H1 (cell line): ENCODE measurements around the gene TIA1. TPM values are rescaled to one million over a fixed set of nuclear protein-coding genes. Genes with fewer than 3 reads are reported as not detected.
A peak's percentile ranks its signal among the peaks of the same experiment; 100 is the strongest.

ENCODE experiments used
- CTCF ChIA-PET: fragments of 300-600 bp; sonication (Branson Sonifier 250); formaldehyde crosslinking; loops from one replicate; lab custom pipeline; 2021; ENCODE audit not compliant: partially characterized antibody; lab: Charles Lee
- POLR2A ChIA-PET: fragments of 300-600 bp; sonication (Branson Sonifier 250); formaldehyde crosslinking; loops from one replicate; lab custom pipeline; 2021; ENCODE audit warnings: inconsistent platforms; ENCODE audit not compliant: partially characterized antibody; lab: Charles Lee
- DNase-seq, 2 experiments: peaks; one replicate each; pipeline versions ENCODE4 v3.0.0 to v3.0.0-alpha.2; 2010 to 2022; ENCODE audit warnings: low spot score in 2 of 2, low read depth in 1 of 2, mixed read lengths in 1 of 2
- FAIRE-seq: peaks from 2 replicates; lab custom pipeline; 2011; peaks lifted over from hg19 to GRCh38; lab: Jason Lieb, UNC
- H2AFZ ChIP-seq: 2 replicates; pipeline ENCODE4 v1.8.1; 2012; ENCODE audit warnings: low read length, inconsistent platforms
- H2AK5ac ChIP-seq: 2 replicates; pipeline ENCODE4 v1.6.1; 2013; ENCODE audit warnings: low read depth, low read length
- H2BK120ac ChIP-seq: replicated peaks from 2 replicates; pipeline ENCODE3; 2013; ENCODE audit warnings: low read depth, low read length, inconsistent platforms
- H2BK12ac ChIP-seq: 2 replicates; pipeline ENCODE4 v1.6.1; 2013; ENCODE audit warnings: low read depth, low read length
- H2BK15ac ChIP-seq: 2 replicates; pipeline ENCODE4 v1.6.1; 2013; ENCODE audit warnings: low read length
- H2BK20ac ChIP-seq: 2 replicates; pipeline ENCODE4 v1.6.1; 2013; ENCODE audit warnings: low read length
- H2BK5ac ChIP-seq: 2 replicates; pipeline ENCODE4 v1.6.1; 2013; ENCODE audit warnings: low read depth, low read length
- H3K14ac ChIP-seq: 2 replicates; pipeline ENCODE4 v1.6.1; 2013; ENCODE audit warnings: inconsistent platforms; ENCODE audit not compliant: insufficient read length
- H3K18ac ChIP-seq: 2 replicates; pipeline ENCODE4 v1.6.1; 2013; ENCODE audit warnings: low read length; ENCODE audit errors: extremely low read depth
- H3K23ac ChIP-seq: 2 replicates; pipeline ENCODE4 v1.6.1; 2013; ENCODE audit warnings: inconsistent platforms; ENCODE audit not compliant: insufficient read length
- H3K23me2 ChIP-seq: 2 replicates; pipeline ENCODE4 v1.6.1; 2013; ENCODE audit warnings: low read depth, low read length
- H3K27ac ChIP-seq: 2 replicates; pipeline ENCODE4 v1.6.1; 2011; ENCODE audit warnings: low read depth, low read length, inconsistent platforms
- H3K27me3 ChIP-seq, 4 experiments: replicated peaks in 1 of 4; 1 replicate in 1 of 4; 2 replicates in 3 of 4; pipeline versions ENCODE4 v1.6.1 to v1.8.1; 2011 to 2013; ENCODE audit warnings: low read length in 3 of 4, mild to moderate bottlenecking in 3 of 4, inconsistent platforms in 2 of 4, mixed read lengths in 2 of 4, moderate library complexity in 1 of 4; ENCODE audit not compliant: control insufficient read depth in 3 of 4, insufficient read depth in 3 of 4; ENCODE audit errors: extremely low read depth in 1 of 4
- H3K36me3 ChIP-seq, 4 experiments: 2 replicates each; pipeline versions ENCODE4 v1.6.1 to v1.8.1; 2011 to 2013; ENCODE audit warnings: mild to moderate bottlenecking in 4 of 4, low read length in 3 of 4, moderate library complexity in 2 of 4, control low read depth in 1 of 4, inconsistent platforms in 1 of 4; ENCODE audit not compliant: insufficient read depth in 4 of 4, control insufficient read depth in 2 of 4
- H3K4ac ChIP-seq: replicated peaks from 2 replicates; pipeline ENCODE3; 2013; ENCODE audit warnings: low read length, low read depth, mixed read lengths, inconsistent platforms; ENCODE audit not compliant: insufficient read length
- H3K4me1 ChIP-seq, 4 experiments: replicated peaks in 1 of 4; 1 replicate in 1 of 4; 2 replicates in 3 of 4; pipeline versions ENCODE4 v1.6.1 to v1.8.1; 2011 to 2013; ENCODE audit warnings: low read length in 3 of 4, inconsistent platforms in 2 of 4, mixed read lengths in 1 of 4; ENCODE audit not compliant: insufficient read depth in 4 of 4, control insufficient read depth in 3 of 4
- H3K4me2 ChIP-seq, 2 experiments: 2 replicates each; pipeline versions ENCODE4 v1.6.1 to v1.8.1; 2011 to 2013; ENCODE audit warnings: low read depth in 2 of 2, low read length in 2 of 2, control low read depth in 1 of 2, inconsistent platforms in 1 of 2, mild to moderate bottlenecking in 1 of 2; ENCODE audit not compliant: insufficient read depth in 1 of 2
- H3K4me3 ChIP-seq, 4 experiments: fragments of 200-600, 300-600 bp in 1 of 4; sonication (generic), shearing (Covaris generic), sonication (Bioruptor Twin) in 1 of 4; 2 replicates each; pipeline versions ENCODE4 v1.5.1 to v1.8.1; 2011 to 2016; ENCODE audit warnings: low read length in 4 of 4, low read depth in 3 of 4, control low read depth in 2 of 4, inconsistent platforms in 2 of 4, mild to moderate bottlenecking in 2 of 4, mixed read lengths in 1 of 4, moderate library complexity in 1 of 4; ENCODE audit not compliant: insufficient read depth in 2 of 4; ENCODE audit errors: extremely low read depth in 1 of 4
- H3K56ac ChIP-seq: replicated peaks from 2 replicates; pipeline ENCODE3; 2013; ENCODE audit warnings: low read depth, mild to moderate bottlenecking, mixed read lengths, low read length, inconsistent platforms; ENCODE audit not compliant: insufficient read length
- H3K79me1 ChIP-seq: 2 replicates; pipeline ENCODE4 v1.6.1; 2013; ENCODE audit warnings: low read depth, low read length, control low read depth
- H3K79me2 ChIP-seq, 2 experiments: 2 replicates each; pipeline versions ENCODE4 v1.6.1 to v1.8.1; 2012 to 2013; ENCODE audit warnings: low read length in 2 of 2, mild to moderate bottlenecking in 2 of 2, inconsistent platforms in 1 of 2; ENCODE audit not compliant: insufficient read depth in 2 of 2, control insufficient read depth in 1 of 2
- H3K9ac ChIP-seq, 4 experiments: replicated peaks in 1 of 4; 1 replicate in 1 of 4; 2 replicates in 3 of 4; pipeline versions ENCODE4 v1.6.1 to v1.8.1; 2011 to 2013; ENCODE audit warnings: low read depth in 3 of 4, low read length in 3 of 4, control low read depth in 2 of 4, mild to moderate bottlenecking in 2 of 4, moderate library complexity in 2 of 4, inconsistent platforms in 1 of 4; ENCODE audit errors: extremely low read depth in 1 of 4
- H3K9me3 ChIP-seq, 2 experiments: 2 replicates each; pipeline versions ENCODE4 v1.6.1 to v1.8.1; 2012 to 2013; ENCODE audit warnings: mild to moderate bottlenecking in 2 of 2, moderate library complexity in 2 of 2, control low read depth in 1 of 2, inconsistent platforms in 1 of 2, low read depth in 1 of 2, low read length in 1 of 2, mixed read lengths in 1 of 2; ENCODE audit not compliant: insufficient read depth in 2 of 2
- H4K20me1 ChIP-seq, 2 experiments: replicated peaks in 1 of 2; 2 replicates each; pipeline versions ENCODE3 to v1.8.1; 2011 to 2013; ENCODE audit warnings: inconsistent platforms in 2 of 2, low read length in 2 of 2, mild to moderate bottlenecking in 1 of 2; ENCODE audit not compliant: insufficient read depth in 2 of 2, control insufficient read depth in 1 of 2
- H4K5ac ChIP-seq: 2 replicates; pipeline ENCODE4 v1.6.1; 2013; ENCODE audit warnings: low read length, low read depth, mixed read lengths, inconsistent platforms; ENCODE audit not compliant: insufficient read length
- H4K8ac ChIP-seq: 2 replicates; pipeline ENCODE4 v1.8.0; 2013; ENCODE audit warnings: mild to moderate bottlenecking, moderate library complexity, low read length, inconsistent platforms; ENCODE audit not compliant: insufficient read depth; ENCODE audit errors: extremely low read depth
- H4K91ac ChIP-seq: replicated peaks from 2 replicates; pipeline ENCODE3; 2013; ENCODE audit warnings: low read length, mixed read lengths, inconsistent platforms; ENCODE audit not compliant: insufficient read length
- CHD2 ChIP-seq: IDR thresholded peaks from 2 replicates; pipeline ENCODE4 v1.6.1; 2012; ENCODE audit warnings: low read length, improper control_type of control experiment
- CREB1 ChIP-seq: IDR thresholded peaks from 2 replicates; pipeline ENCODE4 v1.6.1; 2012; ENCODE audit warnings: inconsistent platforms
- FOSL1 ChIP-seq: IDR thresholded peaks from 2 replicates; pipeline ENCODE4 v1.6.1; 2011; ENCODE audit warnings: mild to moderate bottlenecking, low read depth, low read length, moderate library complexity; ENCODE audit not compliant: insufficient read depth
- KDM4A ChIP-seq: IDR thresholded peaks from one replicate; pipeline ENCODE4 v1.7.1; 2012; ENCODE audit warnings: low read depth, mild to moderate bottlenecking, moderate library complexity, low read length, inconsistent platforms; ENCODE audit not compliant: severe bottlenecking
- POLR2A ChIP-seq, 2 experiments: IDR thresholded peaks; 1 replicate in 1 of 2; 2 replicates in 1 of 2; pipeline ENCODE4 v1.6.1; 2011; ENCODE audit warnings: low read depth in 2 of 2, low read length in 2 of 2, mild to moderate bottlenecking in 2 of 2; ENCODE audit errors: control extremely low read depth in 1 of 2
- RXRA ChIP-seq: IDR thresholded peaks from 2 replicates; pipeline ENCODE4 v1.6.1; 2011; ENCODE audit warnings: low read depth, mild to moderate bottlenecking, low read length, moderate library complexity; ENCODE audit not compliant: insufficient read depth
- SAP30 ChIP-seq: fragments of 300-600 bp; sonication (generic); IDR thresholded peaks from 2 replicates; pipeline ENCODE4 v1.7.1; 2012; ENCODE audit warnings: low read length, moderate library complexity, mild to moderate bottlenecking, inconsistent platforms; ENCODE audit not compliant: insufficient read depth, insufficient replicate concordance
- SIRT6 ChIP-seq: IDR thresholded peaks from one replicate; pipeline ENCODE4 v1.7.1; 2012; ENCODE audit warnings: low read length, inconsistent platforms
- SP1 ChIP-seq: IDR thresholded peaks from 2 replicates; pipeline ENCODE4 v1.6.1; 2011; ENCODE audit warnings: low read depth, low read length
- TAF1 ChIP-seq: IDR thresholded peaks from 2 replicates; pipeline ENCODE4 v1.6.1; 2011; ENCODE audit warnings: mild to moderate bottlenecking, low read depth, low read length
- WGBS, 2 experiments: shearing (Covaris generic) in 1 of 2; methylation state at CpG; one replicate each; pipeline versions ENCODE4 v1.1.6 to v1.1.7; 2013 to 2015; ENCODE audit warnings: low lambda C conversion rate in 2 of 2, mixed read lengths in 2 of 2, inconsistent platforms in 1 of 2, low coverage in 1 of 2, missing lambda C conversion rate in 1 of 2; ENCODE audit not compliant: insufficient replicate concordance in 2 of 2, insufficient coverage in 1 of 2, insufficient read length in 1 of 2; ENCODE audit errors: extremely low coverage in 1 of 2, missing lambda C conversion rate in 1 of 2; 5-methylcytosine and 5-hydroxymethylcytosine counted together
- polyA plus RNA-seq, 7 experiments: library from polyadenylated mRNA; depleted of rRNA in 3 of 7; stranded (reverse) in 5 of 7; unstranded in 2 of 7; fragments of >200 nt in 5 of 7; fragments of 200-250 nt in 2 of 7; gene quantifications; 1 replicate in 5 of 7; 2 replicates in 1 of 7; 4 replicates in 1 of 7; pipeline versions ENCODE4 v1.2.1 to v1.2.3, GENCODE V29; 2011 to 2013; ENCODE audit warnings: missing spikeins in 2 of 7, mixed read lengths in 2 of 7
- total RNA-seq: library from RNA; stranded (reverse); fragmentation: NEBNext Ultra II Directional; extraction: Animal tissue kit (Norgen Biotek cat#: 25700); gene quantifications from 2 replicates; pipeline ENCODE4 v1.2.1, GENCODE V29; 2021

TIA1 gene
- total and polyA plus RNA-seq, 2 of the 8 experiments (the other 6 are each of a cell fraction or from before 2014, with no cell fraction given) = 58.6 to 181 TPM

- Histone ChIP-seq H3K23ac (no peak overlapping the region), H2BK15ac (no peak overlapping the region), H4K20me1 (peaks cover 0 to 1% of the 10 kb centered on the region in 2 experiments), H3K4me3 (no peak overlapping the region), H2BK12ac (no peak overlapping the region), H3K27me3 (no peaks in the 10 kb centered on the region), H2AK5ac (no peak overlapping the region), H3K23me2 (no peaks in the 10 kb centered on the region), H3K14ac (no peak overlapping the region), H2BK5ac (0 out of 2 replicates have a peak overlapping the region, but pooled peaks have one; percentile 8), H4K91ac (no peak overlapping the region), H2AFZ (no peak overlapping the region), H3K79me1 (no peaks in the 10 kb centered on the region), H4K8ac (peak overlapping the region; percentile 5; the same call in 1 of the 2 replicates), H3K18ac (no peak overlapping the region), H3K56ac (no peak overlapping the region), H3K4me2 (no peak overlapping the region), H3K4me1 (no peaks in the 10 kb centered on the region; a peak in 1 of 7 replicates), H3K9ac (no peak overlapping the region), H2BK20ac (no peak overlapping the region), H3K36me3 (no peaks in the 10 kb centered on the region), H2BK120ac (no peak overlapping the region), H3K79me2 (no peaks in the 10 kb centered on the region), H3K27ac (no peak overlapping the region), H3K4ac (no peak overlapping the region), H4K5ac (no peak overlapping the region), H3K9me3 (no peaks in the 10 kb centered on the region)
- ChIA-PET POLR2A (interaction anchor here (0.8 to 2.0 kb wide), 9 partner anchors 9 to 116 kb away, joined by 3 to 10 read pairs (median 3); partner anchors contain the start of genes C2orf42 and FAM136A), CTCF (interaction anchor here (1.5 kb wide), 1 partner anchor 11 kb away, joined by 3 read pairs; the partner anchor contains the start of gene C2orf42)
- TF ChIP-seq CHD2 (no peak), POLR2A (IDR thresholded peaks at IDR 0.05; ENCODE audit: control extremely low read depth in 1 of 2, low read depth in 2 of 2, low read length in 2 of 2) (no peak), RXRA (no peak), CREB1 (no peak), TAF1 (no peak), KDM4A (no peak), SP1 (no peak), SIRT6 (no peak), SAP30 (no peak), FOSL1 (no peak)
- WGBS, 2 experiments = 89% methylated on average over 6 of the region's 6 CpGs; no CpG with 5 or more reads in 1 of the 2 experiments
- no peak for DNase-seq
- FAIRE-seq = no peak
Measured at GRCh38 chr2:70201831-70202230, 46.6 kb downstream of the TIA1 start.
